ENCODE results near the gene ANO10. TPM values are rescaled to one million over a fixed set of nuclear protein-coding genes. Genes with fewer than 3 reads are reported as not detected.
A peak's percentile ranks its signal among the peaks of the same experiment; 100 is the strongest.

ANO10 gene
- total RNA-seq, 4 donors from 2014 or later, result 28.2 to 36.9 (median 31.6) TPM

- H3K4me1 ChIP-seq, result no peaks in the 10 kb centered on the region
- WGBS, result 87% methylated on average over 5 of the region's 5 CpGs
- H3K4me3 ChIP-seq, result no peak overlapping the region
- DNase-seq (ENCODE audit: low spot score in 2 of 2), result no peak
- H3K27ac ChIP-seq, result no peak overlapping the region
- TF ChIP-seq POLR2A (IDR thresholded peaks at IDR 0.05), result no peak
- no peak for TF ChIP-seq POLR2AphosphoS5 (IDR thresholded peaks at IDR 0.05)
- no peak for TF ChIP-seq EP300 (IDR thresholded peaks at IDR 0.05)
- no peak for TF ChIP-seq CTCF (IDR thresholded peaks at IDR 0.05)
- no peaks in the 10 kb centered on the region for H3K9me3 ChIP-seq
- no peaks in the 10 kb centered on the region for H3K27me3 ChIP-seq
- peaks cover 3% of the 10 kb centered on the region for H3K36me3 ChIP-seq
These were observed 108.9 kb downstream of the ANO10 start for GRCh38 chr3:43512754-43513404.

- no peaks in the 10 kb centered on the region for H3K4me1 ChIP-seq
- TF ChIP-seq POLR2AphosphoS5 (IDR thresholded peaks at IDR 0.05), result no peak
- no peak for TF ChIP-seq EP300 (IDR thresholded peaks at IDR 0.05)
- no peak for TF ChIP-seq POLR2A (IDR thresholded peaks at IDR 0.05)
- no peak for TF ChIP-seq CTCF (IDR thresholded peaks at IDR 0.05)
- H3K9me3 ChIP-seq, result no peaks in the 10 kb centered on the region
- H3K4me3 ChIP-seq, result no peak overlapping the region
- H3K27ac ChIP-seq, result no peak overlapping the region
- H3K27me3 ChIP-seq, result no peaks in the 10 kb centered on the region
- H3K36me3 ChIP-seq, result no peaks in the 10 kb centered on the region
- DNase-seq (ENCODE audit: low spot score in 2 of 2), result no peak
- WGBS, result 70% methylated on average over 4 of the region's 4 CpGs
These were observed 115.2 kb downstream of the ANO10 start for GRCh38 chr3:43506644-43507043.

- TF ChIP-seq POLR2A (IDR thresholded peaks at IDR 0.05) (no peak), POLR2AphosphoS5 (IDR thresholded peaks at IDR 0.05) (no peak), EP300 (IDR thresholded peaks at IDR 0.05) (no peak), CTCF (IDR thresholded peaks at IDR 0.05) (no peak)
- no peak overlapping the region for H3K4me3 ChIP-seq
- H3K4me1 ChIP-seq, result no peaks in the 10 kb centered on the region
- no peak overlapping the region for H3K27ac ChIP-seq
- no peaks in the 10 kb centered on the region for H3K9me3 ChIP-seq
- H3K27me3 ChIP-seq, result no peaks in the 10 kb centered on the region
- DNase-seq (ENCODE audit: low spot score in 2 of 2), result no peak
- no peaks in the 10 kb centered on the region for H3K36me3 ChIP-seq
- 55% methylated on average over 3 of the region's 3 CpGs for WGBS
These were observed 116.5 kb downstream of the ANO10 start for GRCh38 chr3:43505351-43505750.

GRCh38 chr3:43503067-43503728 lies 118.6 kb downstream of the ANO10 start:
- no peak for DNase-seq (ENCODE audit: low spot score in 2 of 2)
- no peaks in the 10 kb centered on the region for H3K27me3 ChIP-seq
- H3K4me3 ChIP-seq, result no peak overlapping the region
- TF ChIP-seq POLR2A (IDR thresholded peaks at IDR 0.05), result no peak
- peak in 1 of 2 donors; percentile 26 for TF ChIP-seq CTCF (IDR thresholded peaks at IDR 0.05)
- no peak for TF ChIP-seq EP300 (IDR thresholded peaks at IDR 0.05)
- TF ChIP-seq POLR2AphosphoS5 (IDR thresholded peaks at IDR 0.05), result no peak
- H3K9me3 ChIP-seq, result no peaks in the 10 kb centered on the region
- WGBS, result 73% methylated on average over 2 of the region's 2 CpGs
- H3K27ac ChIP-seq, result no peak overlapping the region
- no peaks in the 10 kb centered on the region for H3K4me1 ChIP-seq
- H3K36me3 ChIP-seq, result no peaks in the 10 kb centered on the region

- H3K4me3 ChIP-seq, result no peak overlapping the region
- no peaks in the 10 kb centered on the region for H3K4me1 ChIP-seq
- TF ChIP-seq POLR2AphosphoS5 (IDR thresholded peaks at IDR 0.05) (no peak), POLR2A (IDR thresholded peaks at IDR 0.05) (no peak), EP300 (IDR thresholded peaks at IDR 0.05) (no peak), CTCF (IDR thresholded peaks at IDR 0.05) (no peak)
- H3K36me3 ChIP-seq, result no peaks in the 10 kb centered on the region
- no peaks in the 10 kb centered on the region for H3K9me3 ChIP-seq
- no peaks in the 10 kb centered on the region for H3K27me3 ChIP-seq
- H3K27ac ChIP-seq, result no peak overlapping the region
- 87% methylated on average over 1 of the region's 1 CpG for WGBS
- DNase-seq (ENCODE audit: low spot score in 2 of 2), result no peak
These were observed 122.6 kb downstream of the ANO10 start for GRCh38 chr3:43499256-43499655.

Measured in suprapubic skin (tissue), 4 donors.